DMS 273 (cell line): ENCODE results near the gene GSTA1.
"Not testable (repeated sequence)": the region's sequence is repeated elsewhere in the genome, so short reads cannot be mapped to it uniquely, and the experiment has no call there.

Experiments used
- DNase-seq: peaks from one replicate; lab custom pipeline; 2025; ENCODE audit not compliant: unreplicated experiment; lab: John Stamatoyannopoulos, UW

GSTA1 gene

DNA sequence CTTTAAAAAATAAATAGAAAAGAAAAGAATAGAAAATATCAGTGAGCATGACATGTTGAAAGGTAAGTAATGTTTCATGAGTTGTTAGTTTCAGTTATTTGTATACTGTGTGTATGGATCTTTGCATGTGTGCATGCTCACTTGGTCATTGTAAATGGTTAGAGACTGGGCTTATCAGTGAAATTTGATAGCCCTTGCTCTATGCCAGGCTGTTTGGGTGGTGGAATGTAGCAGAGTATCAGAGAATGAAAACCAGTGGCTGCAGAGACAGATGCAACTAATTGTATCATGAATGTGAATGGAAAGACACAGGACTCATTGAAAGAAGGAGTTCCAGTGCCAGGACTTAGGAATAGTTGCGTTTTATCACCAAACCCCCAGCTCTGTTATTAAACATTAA lies 44.5 kb downstream of the GSTA1 start:
- DNase-seq = no peak

DNA sequence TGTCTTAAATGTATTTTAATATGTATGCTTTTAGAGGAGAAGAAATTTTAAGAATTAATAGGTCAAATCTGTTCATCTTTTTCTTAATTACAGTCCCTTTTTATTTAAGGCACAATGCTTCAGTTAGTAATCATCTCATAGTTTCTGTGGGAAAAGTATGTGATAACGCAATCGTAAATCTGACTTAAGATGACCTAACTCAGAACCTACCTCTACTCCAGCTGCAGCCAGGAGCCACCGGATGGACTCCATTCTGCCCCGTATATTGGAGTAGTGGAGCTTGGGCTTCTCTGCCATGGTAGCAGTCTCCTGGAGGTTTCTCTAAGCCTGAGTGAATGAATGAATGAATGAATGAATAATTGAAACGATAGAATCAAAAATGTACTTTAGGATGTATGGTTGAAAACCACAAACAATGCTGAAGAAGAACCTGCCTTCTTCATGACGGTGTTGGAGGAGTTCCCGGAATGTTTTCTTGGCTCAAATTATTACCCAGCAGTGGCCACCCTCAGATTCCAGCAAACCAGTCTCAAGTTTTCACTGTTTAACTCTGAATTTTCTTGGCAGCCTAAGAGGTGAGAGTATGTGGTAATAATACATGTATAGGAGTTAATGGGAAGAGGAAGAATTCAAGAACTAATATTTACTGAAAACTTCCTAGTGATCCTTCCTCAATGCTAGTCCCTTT lies 45.8 kb downstream of the GSTA1 start:
- DNase-seq = not testable (repeated sequence)

DNA sequence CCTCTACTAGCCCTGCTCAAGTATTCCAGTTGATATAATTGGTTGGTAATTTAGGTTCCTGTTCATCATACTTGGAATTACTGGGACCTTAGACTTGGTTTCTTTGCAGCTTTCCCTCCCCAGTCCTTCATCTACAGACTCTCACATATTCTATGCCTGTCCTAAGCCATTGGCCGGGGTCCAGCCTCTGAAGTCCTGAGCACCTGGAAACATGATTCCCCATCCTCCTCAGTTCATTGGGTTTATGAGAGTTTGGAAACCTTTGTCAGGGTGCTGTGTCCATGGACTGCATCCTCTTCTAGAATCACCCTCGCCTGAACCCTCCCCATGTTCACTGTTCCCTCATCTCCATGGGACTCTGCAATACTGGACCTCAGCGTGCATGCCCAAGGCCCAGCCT lies 49.2 kb downstream of the GSTA1 start:
- DNase-seq = no peak

DNA sequence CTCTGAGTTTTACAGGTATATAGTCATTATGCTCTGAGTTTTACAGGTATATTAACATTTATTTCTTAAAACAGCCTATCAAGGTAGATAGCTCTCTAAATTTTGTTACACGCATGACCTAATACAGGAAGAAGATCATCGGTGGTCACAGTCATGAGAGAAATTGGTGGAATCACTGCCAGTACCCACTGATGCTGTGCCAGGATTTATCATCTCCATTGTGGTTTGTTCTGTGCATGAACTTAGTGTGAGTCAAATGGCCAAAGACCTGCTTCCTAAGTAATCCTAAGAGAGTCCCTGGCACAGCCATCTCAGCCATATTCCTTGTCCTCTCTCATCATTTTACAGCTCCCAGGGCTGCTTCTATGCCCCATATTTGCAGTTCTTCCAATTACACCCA lies 50.5 kb downstream of the GSTA1 start:
- not testable (repeated sequence) for DNase-seq

DNA sequence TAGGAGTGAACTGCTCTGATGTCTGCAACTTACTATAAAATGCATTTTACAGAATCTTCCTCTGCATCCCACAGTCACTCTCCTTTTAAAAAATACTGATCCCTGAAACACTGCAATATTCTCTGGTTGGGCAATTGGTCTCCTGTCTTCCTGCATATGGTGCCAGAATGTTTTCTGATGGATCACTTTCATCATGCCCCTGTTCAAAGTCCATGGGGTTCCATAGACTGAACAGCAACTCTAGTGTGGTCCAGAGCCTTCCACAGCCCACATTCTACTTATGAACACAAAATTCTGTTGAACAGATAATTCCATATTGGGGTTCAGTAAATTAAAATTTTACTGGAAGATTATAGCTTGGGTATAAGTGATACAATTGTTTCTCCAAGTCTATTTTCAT lies 51.3 kb downstream of the GSTA1 start:
- no peak for DNase-seq

DNA sequence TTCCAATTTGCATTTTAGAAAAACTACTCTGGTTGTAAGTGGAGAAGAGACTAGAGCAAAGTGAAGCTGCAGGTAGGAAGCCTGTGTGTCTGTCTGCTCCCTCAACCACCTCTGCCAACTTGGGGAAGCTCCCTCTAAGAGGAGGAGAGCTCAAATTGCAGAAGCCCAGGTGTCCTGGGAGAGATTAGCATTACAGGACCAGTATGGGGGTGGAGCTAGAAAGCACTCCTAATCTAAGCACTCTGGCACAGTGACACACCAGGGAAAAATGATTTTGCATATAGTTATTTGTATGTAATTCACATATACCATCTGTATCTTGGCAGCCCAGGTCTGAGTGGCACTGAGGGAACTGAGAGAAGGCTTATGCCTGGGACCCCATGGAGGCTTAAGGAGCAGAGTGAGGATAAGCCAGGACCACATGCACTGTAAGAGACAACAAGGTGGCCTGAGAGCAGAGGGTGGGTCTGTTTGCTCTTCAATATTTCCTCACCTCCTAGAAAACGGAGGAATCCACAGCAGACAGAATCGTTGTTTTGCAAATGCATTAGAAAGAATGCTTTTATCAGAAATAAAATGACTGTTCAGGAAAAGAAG lies 54.0 kb downstream of the GSTA1 start:
- DNase-seq = no peak

DNA sequence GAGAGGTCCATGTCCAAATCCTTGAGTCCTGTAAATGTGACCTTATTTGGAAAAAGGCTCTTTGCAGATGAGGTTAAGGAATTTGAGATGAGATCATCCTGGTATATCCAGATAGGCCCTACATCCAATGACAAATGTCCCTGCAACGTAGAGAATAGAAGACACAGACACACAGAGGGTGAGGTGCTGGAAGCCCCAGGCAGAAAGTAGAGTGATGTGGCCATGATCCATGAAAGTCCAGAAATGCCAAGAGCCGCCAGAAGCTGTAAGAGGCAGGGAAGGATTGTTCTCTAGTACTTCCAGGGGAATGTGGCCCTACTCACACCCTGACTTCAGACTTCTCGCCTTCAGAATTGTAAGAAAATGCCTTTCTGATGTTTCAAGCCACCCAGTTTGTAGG lies 56.3 kb downstream of the GSTA1 start:
- not testable (repeated sequence) for DNase-seq

DNA sequence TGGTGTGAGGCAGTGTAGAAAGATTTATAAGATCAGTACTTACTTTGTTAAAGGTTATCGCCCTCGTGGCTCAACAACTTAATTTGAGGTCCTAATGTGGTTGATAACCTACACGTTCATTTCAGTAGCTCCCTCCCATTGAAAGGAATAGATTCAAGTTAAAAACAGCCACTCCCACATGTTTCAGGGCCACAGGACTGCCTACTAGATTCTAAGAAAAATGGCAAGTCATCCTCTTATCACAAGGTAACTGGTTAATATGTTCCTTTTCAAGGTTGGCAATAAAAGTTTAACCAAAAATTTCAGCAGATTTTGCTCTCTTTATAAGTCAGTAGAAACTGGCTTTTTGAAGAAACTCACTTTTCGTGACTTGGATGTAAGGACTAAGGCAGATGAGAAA lies 57.4 kb downstream of the GSTA1 start:
- no peak for DNase-seq

DNA sequence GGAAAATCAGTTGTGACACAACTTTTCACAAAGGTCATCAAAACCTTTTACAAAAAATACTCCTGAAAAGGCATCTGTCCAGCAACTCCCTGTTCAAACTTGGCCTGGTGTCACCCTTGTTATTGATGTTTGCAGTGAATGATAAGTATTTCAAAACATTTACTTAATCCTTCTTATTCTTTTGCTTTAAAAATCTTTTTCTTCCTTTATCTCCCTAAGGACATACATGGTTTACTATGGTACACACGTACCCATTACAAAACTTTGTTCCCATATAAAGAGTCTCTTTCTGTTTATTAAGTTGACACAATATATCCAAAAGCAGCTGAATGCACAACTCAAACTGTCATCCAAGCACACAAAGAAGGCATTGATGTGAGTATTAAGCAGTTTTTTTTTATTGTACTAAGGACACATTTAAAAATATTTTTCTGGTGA lies 57.8 kb downstream of the GSTA1 start:
- no peak for DNase-seq

DNA sequence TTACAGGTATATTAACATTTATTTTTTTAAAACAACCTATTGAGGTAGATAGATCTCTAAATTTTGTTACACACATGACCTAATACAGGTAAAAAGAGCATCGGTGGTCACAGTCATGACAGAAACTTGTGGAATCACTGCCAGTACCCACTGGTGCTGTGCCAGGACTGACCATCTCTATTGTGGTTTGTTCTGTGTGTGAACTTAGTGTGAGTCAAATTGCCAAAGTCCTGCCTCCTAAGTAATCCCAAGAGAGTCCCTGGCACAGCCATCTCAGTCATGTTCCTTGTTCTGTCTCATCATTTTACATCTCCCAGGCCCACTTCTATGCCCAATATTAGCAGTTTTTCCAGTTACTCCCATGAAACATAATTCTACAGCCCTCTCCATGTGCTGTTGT lies 61.7 kb downstream of the GSTA1 start:
- DNase-seq = no peak
